HG03457 (cell line): ENCODE data around the gene LCMT1.
"Not testable (repeated sequence)": the region's sequence is repeated elsewhere in the genome, so short reads cannot be mapped to it uniquely, and the experiment has no call there.

Experiments used
- ATAC-seq: cut with Tn5 transposase; IDR thresholded peaks from one replicate; pipeline ENCODE4 v1.9.1; 2021; ENCODE audit warnings: moderate number of reproducible peaks; ENCODE audit not compliant: unreplicated experiment

LCMT1 gene

GRCh38 chr16:25094596-25094995 lies 16.9 kb upstream of the LCMT1 start:
- ATAC-seq, result no peak

GRCh38 chr16:25095636-25096035 lies 15.9 kb upstream of the LCMT1 start:
- no peak for ATAC-seq

GRCh38 chr16:25097276-25097975 lies 14.1 kb upstream of the LCMT1 start:
- ATAC-seq, result no peak

GRCh38 chr16:25100511-25100910 lies 11.0 kb upstream of the LCMT1 start:
- ATAC-seq, result no peak

- ATAC-seq, result peak; percentile 39
Measured at GRCh38 chr16:25106567-25107465, 4.7 kb upstream of the LCMT1 start.

- no peak for ATAC-seq
Measured at GRCh38 chr16:25107466-25107792, 4.1 kb upstream of the LCMT1 start.

- no peak for ATAC-seq
Measured at GRCh38 chr16:25108054-25108453, 3.5 kb upstream of the LCMT1 start.

GRCh38 chr16:25109643-25110042 lies 1.9 kb upstream of the LCMT1 start:
- ATAC-seq, result no peak

- ATAC-seq, result no peak
Measured at GRCh38 chr16:25110387-25110947, 1.1 kb upstream of the LCMT1 start.

- ATAC-seq, result no peak
Measured at GRCh38 chr16:25114121-25114520, 2.6 kb downstream of the LCMT1 start.

- no peak for ATAC-seq
Measured at GRCh38 chr16:25118851-25119578, 7.5 kb downstream of the LCMT1 start.

GRCh38 chr16:25121824-25122600 lies 10.5 kb downstream of the LCMT1 start:
- ATAC-seq, result no peak

GRCh38 chr16:25124503-25124902 lies 13.0 kb downstream of the LCMT1 start:
- no peak for ATAC-seq

- ATAC-seq, result not testable (repeated sequence)
Measured at GRCh38 chr16:25126086-25126666, 14.6 kb downstream of the LCMT1 start.

GRCh38 chr16:25126820-25127232 lies 15.3 kb downstream of the LCMT1 start:
- no peak for ATAC-seq

GRCh38 chr16:25132751-25133150 lies 21.2 kb downstream of the LCMT1 start:
- not testable (repeated sequence) for ATAC-seq

GRCh38 chr16:25134166-25134700 lies 22.7 kb downstream of the LCMT1 start:
- ATAC-seq, result no peak

- no peak for ATAC-seq
Measured at GRCh38 chr16:25135254-25135878, 23.8 kb downstream of the LCMT1 start.

GRCh38 chr16:25138130-25138529 lies 26.6 kb downstream of the LCMT1 start:
- no peak for ATAC-seq
